ENCODE results near the gene BRD2.

DNA sequence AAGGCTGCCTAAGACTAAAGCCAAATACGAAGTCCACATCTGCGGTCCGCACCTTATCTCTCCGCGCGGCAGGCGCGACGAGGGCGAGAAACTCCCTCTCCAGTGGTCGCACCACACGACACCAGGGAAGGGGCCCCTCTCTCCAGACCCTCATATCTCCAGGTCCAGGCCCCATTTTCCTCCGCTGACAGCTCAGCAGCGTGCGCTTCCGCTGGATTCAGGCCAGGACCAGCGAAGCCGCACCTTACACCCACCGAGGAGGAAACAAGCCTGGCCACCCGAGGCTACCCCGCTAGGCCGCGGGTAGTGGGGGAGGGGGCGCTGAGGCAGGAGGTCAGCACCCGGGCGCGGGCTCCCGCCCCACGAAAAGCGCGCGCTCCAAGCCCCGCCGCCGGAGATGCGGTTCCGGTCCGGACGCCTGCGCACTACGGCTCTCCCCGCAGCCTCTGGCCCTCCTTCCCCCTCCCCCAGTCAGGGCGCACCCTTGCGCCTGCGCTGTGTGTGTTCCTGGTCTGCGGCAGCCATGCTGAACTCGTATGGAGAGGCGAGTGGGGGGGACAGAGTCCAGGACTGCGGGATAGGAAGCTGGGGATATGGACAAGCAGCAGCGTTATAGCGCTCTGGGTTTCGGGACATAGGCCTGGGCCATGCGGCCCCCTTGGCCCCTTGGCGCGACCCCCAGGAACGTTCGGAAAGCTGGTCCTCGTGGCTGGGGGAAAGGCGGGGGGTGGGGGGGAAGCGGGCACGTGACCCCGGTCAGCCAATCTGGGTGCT is at the start of gene BRD2:
- peak in 3 of 4 donors; percentile 86 to 98 (median 91) for TF ChIP-seq POLR2A (IDR thresholded peaks at IDR 0.05)
- TF ChIP-seq, protein P1, sequence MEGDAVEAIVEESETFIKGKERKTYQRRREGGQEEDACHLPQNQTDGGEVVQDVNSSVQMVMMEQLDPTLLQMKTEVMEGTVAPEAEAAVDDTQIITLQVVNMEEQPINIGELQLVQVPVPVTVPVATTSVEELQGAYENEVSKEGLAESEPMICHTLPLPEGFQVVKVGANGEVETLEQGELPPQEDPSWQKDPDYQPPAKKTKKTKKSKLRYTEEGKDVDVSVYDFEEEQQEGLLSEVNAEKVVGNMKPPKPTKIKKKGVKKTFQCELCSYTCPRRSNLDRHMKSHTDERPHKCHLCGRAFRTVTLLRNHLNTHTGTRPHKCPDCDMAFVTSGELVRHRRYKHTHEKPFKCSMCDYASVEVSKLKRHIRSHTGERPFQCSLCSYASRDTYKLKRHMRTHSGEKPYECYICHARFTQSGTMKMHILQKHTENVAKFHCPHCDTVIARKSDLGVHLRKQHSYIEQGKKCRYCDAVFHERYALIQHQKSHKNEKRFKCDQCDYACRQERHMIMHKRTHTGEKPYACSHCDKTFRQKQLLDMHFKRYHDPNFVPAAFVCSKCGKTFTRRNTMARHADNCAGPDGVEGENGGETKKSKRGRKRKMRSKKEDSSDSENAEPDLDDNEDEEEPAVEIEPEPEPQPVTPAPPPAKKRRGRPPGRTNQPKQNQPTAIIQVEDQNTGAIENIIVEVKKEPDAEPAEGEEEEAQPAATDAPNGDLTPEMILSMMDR (IDR thresholded peaks at IDR 0.05) = peak in 2 of 6 experiments; percentile 6 to 23

Data from esophagus squamous epithelium (tissue), 4 donors.